HG03103 (cell line): ENCODE results near the gene NKTR.

Experiments
- ATAC-seq: cut with Tn5 transposase; IDR thresholded peaks from one replicate; pipeline ENCODE4 v1.9.1; 2021; ENCODE audit warnings: low read depth; ENCODE audit not compliant: unreplicated experiment

NKTR gene

DNA sequence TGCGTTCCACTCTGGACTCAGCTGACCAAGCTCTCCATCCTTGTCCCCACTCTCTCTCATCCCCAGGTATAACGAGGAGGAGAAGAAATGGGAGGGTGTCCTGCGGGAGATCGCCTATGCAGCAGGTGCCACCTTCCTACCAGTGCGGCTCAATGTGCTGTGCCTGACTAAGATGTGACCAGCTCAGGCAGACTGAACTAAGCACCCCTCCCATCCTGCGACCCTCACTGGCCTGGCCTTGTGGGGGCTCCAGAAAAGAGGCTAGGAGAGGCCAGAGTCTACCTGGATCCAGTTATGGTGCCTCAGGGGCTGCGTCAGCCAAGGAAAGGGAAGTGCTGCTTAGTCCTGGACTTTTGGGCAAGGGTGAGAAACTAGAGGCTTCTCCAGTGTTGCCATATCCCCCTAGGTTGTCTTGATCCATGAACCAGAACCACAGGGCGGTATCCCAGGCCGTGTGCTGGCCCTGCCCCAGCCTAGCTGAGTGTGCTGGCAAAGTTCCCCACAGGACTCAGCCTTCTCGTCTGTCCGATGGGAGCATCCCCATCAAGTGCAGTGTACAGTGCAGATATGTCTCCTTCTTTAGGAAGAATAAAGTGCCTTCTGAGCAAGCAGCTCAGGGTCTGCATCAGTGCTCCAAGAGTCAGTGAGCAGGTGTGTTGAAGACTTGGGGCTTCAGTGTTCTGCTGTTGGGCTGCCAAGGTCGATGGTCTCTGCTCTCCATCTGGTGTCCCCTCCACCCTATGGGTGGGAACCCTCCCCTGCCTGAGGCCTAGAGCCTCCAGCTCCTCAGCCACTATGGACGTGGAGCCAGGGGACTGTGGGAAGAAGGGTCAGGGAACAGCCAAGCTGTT lies 91.6 kb downstream of the NKTR start:
- ATAC-seq, result no peak

DNA sequence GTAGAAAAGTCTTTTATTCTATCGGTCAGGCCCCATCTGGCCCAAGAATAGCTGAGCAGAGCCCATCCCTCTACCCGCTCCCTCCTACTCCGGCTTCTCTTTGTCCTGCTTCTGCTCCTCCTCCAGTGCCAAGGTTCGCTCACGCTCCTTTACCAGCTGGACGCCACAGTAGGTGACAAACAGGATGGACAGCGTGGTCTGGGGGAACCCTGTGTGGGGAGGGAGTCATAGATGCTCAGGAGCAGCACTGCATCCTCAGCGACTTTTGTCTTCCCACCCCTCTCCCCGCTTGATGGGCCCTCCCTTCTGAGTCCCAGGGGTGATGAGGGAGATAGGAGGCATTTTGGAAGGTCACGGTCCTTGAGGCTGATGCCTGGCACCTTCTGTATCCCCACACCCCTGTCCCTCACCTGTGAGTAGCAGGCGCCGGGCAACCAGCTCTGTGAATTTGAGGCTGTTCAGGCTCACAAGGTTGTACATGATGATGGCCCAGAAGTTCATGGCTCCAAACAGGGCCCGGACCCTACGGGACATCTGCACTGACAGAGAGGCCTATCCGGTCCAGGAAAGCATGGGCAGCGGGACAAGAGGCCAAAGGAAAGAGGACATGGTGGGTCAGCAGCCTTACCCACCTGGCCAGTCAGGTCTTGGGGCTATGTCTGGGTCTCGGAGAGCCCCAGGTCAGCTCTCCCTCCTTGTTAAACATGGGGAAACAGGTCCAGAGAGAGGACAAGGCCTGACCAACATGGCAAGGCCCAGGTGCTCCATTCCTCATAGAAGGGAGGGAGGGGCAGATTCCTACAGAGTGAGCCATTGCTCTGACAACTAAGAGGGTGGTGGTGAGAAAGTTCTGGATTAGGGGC lies 92.4 kb downstream of the NKTR start:
- ATAC-seq, result no peak

DNA sequence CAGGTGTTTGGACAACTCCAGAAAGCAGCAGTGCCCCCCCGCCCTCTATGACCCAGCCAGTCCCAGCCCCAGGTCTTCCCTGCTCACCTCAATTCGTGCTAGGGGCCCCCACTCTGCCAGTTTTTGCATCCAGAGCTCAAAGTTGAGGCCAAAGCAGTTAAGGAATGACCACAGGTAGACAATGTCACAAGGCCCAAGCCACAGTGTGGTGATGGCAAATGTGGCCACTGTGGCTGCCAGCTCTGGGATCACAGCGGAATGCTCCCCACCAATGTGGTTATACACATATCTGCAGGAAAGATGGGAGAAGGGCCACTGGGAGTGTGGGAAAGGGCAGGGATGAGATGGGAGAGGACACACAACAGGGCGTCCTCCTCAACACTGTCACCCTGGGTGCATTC lies 93.0 kb downstream of the NKTR start:
- no peak for ATAC-seq

GRCh38 chr3:42694366-42694765 lies 93.9 kb downstream of the NKTR start:
- no peak for ATAC-seq

GRCh38 chr3:42696356-42697288 lies 96.1 kb downstream of the NKTR start:
- ATAC-seq, result no peak

GRCh38 chr3:42697289-42698051 lies 97.0 kb downstream of the NKTR start:
- no peak for ATAC-seq
